Forelimb muscle (tissue), 1 donor: ENCODE data around the gene NSG1. TPM values are rescaled to one million over a fixed set of nuclear protein-coding genes. Genes with fewer than 3 reads are reported as not detected.
A peak's percentile ranks its signal among the peaks of the same experiment; 100 is the strongest.

Source experiments
- DNase-seq: peaks from one replicate; pipeline ENCODE4 v3.0.0-alpha.2; 2013; ENCODE audit warnings: low read depth
- polyA plus RNA-seq: library from polyadenylated mRNA; unstranded; fragments of 120-200 nt; gene quantifications from one replicate; pipeline ENCODE4 v1.2.1, GENCODE V29; 2013; ENCODE audit not compliant: insufficient read length

NSG1 gene
- polyA plus RNA-seq, 1 donor: 0.92 TPM

DNA sequence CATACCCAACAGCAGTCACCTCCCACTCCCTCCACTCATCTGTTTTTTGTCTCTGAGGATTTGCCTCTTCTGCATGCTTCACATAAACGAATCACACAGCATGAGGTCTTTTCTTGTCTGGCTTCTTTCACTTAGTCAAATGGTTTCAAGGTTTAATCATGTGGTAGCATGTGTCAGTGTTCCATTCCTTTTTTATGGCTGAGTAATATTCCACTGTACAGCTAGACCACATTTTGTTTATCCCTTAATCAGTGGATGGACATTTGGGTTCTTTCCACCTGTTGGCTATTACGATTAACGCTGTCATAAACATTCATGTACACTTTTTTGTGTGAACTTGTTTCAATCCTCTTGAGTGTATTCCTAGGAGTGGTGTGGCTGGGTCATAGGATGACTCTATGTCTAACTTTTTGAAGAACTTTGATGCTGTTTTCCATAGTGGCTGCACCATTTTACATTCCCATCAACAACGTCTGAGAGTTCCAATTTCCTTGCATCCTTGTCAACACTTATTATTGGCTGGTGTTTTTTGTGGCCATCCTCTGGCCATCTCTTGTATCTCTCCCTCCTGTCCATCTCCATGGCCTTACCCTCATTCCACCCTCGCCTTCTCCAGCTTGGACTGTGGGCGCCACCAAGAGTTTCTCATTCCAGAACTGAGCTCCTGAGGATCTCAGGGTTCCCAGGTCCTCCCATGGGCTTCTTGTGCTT, 12.4 kb upstream of the NSG1 start:
- DNase-seq: no peak

DNA sequence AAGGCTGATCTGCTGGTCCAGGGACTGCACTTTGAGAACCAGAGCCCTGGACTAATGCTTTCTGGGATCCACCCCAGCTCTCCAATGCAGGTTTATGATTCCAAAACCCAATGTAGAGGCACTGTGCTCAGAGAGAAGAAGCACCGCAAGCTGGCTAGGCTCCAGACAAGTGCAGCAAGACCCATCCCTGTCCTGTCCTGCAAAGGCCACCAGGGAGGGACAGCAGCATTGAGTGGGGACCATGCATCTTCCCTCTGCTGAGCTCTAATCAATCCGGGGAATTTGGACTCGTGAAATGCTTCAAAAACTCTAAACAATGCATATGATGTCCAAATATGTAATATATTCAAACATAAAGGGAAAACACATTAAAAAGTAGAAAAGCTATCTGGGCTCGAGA, 10.8 kb upstream of the NSG1 start:
- no peak for DNase-seq

DNA sequence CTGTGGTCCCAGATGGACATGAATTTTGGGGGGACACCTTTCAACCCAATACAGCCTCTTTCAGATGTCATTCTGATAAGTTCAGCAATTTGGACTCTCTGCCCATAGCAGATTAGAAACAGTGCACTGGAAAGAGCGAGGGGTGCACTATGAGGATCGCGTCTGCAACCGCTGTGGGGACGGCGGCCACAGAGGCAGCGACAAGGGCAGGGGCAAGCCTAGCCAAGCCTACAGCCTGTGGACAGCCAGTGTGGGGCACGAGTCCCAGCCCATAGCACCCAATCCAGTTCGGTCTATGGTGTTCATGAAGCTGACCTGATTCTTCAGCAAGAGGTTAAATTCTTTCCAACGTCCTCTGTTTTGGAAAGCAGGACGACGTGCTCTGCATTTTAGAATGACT, 9.7 kb upstream of the NSG1 start:
- DNase-seq: no peak

DNA sequence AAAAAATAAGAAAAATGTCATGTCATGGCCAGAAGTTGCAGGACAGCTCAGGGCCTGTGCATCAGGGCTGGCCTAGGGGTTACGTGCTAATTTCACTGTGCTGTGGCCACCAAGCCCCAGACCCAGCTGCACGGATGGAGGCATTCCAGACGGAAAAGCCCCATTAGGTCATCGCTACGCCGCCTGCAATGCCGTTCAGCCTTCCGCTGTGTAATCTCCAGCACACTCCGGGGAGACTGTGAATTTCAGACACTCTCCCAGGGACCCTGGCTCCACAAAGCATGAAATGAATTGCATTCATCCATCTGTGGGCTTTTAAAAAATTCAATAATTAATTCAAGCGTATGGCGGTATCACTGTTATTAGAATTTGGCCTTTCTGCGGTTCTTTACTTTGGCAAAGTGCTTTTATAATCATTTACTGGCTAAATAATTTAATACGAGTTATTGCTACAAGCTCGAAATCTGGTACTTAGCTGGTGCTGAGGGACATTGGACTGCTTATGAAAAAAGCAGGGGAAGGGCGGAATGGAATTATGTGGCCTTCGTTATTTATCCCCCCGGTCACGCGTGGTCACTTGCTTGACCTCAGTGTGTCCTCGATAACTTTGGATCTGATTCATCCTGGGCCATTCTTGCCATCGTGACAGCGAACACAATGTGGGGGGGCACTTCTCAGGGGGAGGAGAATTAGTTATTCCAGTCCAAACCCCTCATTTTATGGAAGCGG, 9.0 kb upstream of the NSG1 start:
- DNase-seq: peak; percentile 44

DNA sequence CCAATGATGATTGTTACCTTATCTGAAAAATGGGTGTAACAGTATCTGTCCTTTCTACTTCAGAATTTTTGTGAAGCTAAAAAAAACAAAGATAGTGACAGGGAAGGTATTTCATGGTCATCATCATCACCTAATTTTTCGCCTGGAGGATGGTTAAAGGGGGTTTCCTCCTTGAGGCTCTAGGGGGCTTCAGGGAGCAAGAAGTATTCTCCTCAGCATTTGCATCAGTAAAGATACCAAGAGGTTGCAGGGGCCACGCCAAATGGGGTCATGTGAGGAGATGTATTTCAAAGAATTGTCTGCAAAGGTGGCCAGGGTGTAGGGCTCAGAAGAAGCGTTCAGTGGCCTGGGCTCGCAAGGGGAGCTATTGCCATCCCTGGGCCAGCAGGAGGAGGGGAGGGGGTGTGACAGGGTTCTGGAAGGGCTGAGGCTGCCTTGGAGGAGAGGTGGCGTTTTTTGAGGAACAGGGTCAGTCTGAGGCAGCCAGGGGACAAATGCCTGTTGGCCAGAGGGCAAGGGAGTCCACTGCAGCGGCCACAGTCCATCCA, 7.3 kb upstream of the NSG1 start:
- DNase-seq: no peak

DNA sequence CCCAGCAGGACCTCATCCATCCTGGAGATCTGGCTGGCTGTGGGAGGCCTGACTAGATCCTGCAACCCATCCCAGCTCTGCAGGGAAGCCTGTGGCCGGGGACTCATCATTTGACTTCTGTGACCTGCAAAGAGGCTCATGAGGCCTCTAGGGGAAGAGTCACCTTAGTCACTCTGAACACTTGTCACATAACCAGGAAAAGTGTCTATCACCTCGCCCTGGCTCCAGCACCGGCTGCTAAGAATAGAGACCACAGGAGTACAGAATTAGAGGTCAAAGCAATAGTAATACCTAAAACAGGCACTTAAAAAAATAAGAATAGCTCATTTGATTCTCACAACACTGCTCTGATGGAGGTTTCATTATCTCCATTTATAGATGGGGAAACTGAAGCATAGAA, 3.8 kb upstream of the NSG1 start:
- DNase-seq: no peak

DNA sequence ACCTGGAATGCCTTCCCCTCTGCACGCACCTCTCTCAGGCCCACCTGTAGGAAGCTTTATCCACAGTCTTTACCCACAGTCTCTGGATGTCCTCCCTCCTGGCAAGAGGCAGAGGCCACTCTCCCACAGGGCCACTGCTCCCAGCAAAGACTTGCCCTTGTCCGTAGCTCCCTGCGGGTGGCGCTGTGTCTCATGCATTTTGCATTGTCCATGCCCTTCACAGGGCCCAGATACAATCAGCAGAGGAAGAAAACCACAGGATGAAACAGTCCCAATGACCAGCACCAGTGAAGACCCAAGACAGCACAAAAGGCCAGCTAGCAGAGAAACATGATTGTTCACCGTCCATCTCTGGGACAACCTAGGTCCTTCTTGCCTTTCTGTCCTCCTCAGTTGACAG, 2.1 kb upstream of the NSG1 start:
- no peak for DNase-seq

DNA sequence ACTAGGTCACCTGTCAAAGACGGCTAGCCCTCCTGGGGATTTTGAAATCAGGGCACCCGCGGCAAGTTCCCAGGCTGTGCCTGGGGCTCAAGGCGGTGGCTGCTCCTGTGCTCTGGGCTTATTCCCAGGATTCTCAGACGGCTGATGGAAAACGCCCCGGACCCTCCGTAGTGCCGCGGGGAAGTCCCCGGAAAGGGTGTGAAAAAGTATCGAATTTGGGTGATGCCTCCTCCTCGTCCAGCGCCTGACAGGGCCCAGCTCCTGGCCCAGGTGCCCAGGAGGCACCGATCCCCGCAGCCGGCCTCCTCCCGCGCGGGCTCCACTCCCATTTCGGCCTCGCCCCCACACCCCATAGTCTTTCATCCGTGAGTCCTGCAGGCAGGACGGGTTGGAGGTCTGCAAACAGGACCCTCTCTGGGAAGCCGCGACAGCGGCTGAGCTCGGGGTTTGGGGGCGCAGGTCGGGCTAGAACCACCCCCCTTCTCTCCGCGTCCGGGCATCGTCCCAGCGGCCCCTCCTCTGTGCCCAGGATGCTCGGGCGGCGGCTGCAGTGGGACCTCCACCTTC, 1.1 kb upstream of the NSG1 start:
- no peak for DNase-seq

DNA sequence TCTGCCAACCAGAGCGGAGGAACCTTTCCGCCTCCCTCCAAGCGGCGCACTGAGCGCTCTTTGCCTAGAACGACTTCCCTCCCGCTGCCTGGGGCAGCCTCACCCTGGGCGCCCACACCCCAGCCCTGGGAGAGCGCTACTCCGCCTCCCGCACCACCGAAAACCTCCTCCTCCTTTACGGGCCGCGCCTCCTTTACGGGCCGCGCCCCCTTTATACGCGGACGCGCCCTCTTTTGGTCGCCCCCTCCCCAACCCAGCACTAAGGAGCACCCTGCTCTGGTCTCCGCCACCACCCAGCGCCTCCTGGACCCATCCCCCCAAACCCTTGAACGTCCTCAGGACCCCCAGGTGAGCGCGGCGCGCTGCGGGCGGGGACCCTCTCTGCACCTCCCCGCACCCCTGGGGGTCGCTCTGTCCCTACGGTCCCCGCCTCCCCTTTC, 586 bp upstream of the NSG1 start:
- DNase-seq: no peak

DNA sequence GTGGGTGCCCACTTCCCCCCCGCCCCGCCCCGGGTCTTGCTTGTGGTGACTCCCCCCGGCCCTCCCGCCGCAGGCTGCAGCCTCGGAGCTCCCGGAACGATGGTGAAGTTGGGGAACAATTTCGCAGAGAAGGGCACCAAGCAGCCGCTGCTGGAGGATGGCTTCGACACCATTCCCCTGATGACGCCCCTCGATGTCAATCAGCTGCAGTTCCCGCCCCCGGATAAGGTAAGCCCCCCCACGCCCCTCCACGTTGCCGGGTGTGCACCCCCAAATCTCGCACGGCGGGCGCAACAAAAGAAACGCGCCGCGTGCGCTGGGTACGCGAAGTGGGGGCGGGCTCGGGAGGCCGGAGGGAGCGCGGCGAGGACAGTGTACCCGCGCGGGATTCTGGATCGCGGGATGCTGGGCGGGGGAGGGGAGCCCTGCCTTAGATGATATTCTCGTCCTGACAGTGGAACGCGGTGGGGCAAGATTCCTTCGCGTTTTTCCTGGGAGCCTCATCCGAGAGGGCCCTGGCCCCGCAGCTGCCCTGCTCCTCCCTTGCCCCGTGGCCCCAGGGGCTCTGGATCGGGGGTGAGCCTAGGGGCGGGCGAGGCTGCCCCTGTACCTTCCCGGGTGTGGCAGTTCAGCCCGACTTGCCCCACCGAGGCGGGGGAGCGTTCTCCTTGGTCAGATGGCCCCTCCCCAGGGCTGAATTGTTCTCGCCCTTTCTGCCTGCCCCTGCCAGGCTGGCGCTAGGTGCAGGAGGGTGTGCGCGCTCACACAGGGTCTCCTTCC, 819 bp downstream of the NSG1 start:
- DNase-seq: no peak

DNA sequence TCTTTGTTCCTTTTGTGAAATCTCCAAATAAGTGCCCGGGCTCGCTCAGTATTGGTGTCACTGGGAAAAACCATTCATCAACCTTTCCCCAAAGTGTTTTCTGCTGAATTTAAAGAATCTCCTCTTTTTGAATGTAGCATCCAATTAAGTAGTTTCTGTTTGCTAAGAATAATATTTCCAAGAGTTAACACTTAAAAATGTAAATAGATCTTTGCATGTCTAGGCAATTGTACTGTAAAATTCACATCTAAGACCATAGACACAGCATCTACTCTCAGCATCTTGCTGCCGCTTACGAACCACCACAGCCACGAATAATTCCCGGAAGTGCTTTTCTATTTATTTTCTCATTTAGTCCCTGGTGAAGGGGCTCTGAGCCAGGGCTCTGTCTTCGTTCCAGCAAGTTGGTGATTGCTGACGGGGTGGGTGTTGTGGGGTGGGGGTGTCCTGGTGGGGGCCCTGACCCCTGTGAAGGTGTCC, 1.4 kb downstream of the NSG1 start:
- no peak for DNase-seq

DNA sequence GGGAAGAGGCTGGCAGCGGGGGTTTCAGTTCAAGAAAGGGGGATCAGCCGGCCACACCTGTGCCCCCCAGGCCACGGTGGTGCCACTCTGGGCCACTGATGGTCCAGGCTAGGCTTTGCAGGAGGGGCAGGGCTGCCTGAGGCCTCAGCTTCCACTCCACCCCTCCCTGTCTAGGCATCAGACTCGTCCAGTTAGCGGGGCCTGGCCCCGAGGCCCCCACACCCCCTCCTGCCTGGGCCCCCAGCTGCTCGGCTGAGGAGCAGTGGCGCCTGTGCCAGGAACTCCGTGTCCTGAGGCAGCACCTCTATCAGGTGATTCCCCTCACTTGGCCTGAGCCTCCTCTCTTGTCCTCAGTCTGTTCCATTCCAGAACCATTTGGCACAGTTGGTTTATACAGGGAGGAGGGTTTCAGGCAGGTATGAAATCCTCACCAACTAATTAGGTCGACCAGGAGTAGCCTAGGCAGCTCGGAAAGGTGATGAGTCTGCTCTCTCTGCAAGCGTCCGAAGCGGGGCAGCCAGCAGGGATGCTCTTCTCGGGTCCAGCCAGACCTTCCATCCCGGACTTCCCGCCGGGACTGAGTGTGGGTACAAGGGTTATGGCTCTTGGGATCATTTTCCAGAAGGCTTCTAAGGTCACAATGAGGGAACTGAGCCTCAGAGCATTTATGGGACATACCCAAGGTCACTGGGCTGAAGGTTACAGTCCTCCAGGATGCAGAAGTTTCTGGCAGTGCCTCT, 2.1 kb downstream of the NSG1 start:
- no peak for DNase-seq

DNA sequence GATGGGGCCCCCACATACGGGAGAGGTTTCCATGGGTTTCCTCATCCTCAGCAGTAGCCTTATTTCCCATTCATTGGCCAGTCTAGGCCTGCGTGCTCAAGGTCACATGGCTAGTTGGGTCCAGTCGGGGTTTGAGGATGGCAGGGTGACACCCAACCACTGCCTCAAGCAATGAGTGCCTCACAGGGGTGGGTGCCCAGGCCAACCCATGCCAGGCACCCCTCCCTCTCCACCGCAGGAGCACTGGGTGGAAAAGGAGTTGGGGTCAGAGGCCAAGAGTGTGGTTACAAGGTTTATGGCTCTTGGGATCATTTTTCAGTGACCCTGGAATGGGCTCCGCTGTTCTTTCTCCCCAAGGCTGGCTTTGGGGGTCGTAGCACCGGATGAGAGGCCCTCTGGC, 3.1 kb downstream of the NSG1 start:
- DNase-seq: no peak

DNA sequence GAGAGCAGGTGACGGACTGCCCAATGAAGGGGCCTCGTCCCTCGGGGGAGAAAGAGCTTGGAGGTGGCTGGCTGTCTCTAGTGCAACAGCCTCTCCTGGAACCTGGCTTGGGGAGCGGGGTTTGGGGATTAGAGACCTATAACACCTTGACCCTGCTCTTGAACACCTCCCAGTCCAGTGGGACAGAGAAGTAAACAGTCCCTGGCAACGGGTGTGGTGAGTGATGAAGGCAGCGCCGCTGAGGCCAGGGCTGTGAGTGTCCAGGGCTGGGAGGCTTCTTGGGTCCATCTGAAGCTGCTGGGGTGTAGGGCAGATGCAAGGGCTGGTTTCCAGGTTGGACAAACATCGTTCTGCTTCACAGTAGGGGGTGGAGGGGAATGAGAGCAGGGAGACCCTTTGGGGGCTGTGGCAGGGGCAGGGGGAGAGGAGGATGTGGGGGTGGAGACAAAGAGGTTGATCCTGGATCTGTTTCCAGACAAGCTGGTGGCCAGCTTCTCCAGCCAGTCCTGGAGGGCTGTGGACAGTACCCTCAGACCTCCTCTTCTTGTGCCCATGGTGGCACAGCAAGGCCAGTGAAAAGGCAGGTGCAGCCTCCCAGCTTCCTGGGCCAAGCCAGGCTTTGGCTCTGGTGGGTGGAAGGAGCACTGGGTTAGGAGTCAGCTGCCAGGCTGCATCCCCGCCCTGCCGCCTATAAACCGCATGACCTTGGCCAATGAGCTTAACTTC, 3.8 kb downstream of the NSG1 start:
- DNase-seq: no peak

DNA sequence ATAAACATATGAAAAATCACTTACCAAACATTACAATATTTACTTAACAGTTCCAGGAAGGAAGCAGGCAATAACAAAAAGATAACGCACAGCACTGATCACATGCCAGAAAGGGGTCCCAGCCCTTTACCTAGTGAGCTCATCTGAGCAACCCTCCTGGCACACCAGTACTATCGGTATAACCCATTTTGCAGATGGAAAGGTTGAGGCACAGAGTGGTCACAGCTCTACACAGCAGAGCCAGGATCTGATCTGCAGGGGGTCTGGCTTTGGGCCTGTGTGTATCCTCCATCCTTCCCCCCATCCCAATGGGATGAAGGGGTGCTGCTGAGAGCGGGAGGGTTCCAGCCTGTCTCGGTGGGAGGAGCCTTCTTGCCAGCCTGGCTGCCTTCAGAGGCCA, 5.0 kb downstream of the NSG1 start:
- DNase-seq: no peak

DNA sequence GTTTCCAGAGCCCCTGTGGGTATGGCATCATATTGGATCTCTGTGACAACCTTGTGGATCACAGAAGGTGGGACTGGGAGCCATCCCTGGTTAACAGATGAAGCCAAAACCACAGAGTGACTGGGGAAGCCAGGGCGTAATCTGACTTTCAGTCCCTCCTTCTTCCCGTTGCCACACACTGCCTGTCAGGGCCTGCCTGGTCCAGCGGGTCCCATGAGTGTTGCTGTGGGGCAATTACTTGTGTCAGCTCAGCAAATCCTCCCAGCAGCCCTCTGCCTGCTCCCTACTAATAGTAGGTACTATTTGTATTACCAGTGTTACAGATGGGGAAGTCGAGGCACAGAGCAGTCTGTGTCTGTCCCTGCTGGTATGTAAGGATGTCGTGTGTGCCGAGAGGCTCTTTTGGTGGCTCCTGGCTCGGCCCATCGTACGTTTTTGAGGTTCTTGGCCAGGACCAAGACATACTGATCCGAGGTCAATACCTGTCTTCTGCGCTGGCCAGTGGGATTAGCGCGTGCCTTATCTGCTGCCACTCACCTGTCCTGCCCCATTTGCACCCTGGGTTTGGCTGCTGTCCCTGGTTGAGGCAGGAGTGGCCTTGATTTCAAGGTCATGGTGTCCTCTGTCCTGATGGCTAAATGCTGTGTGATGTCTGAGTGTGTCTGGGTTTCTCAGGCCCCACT, 5.7 kb downstream of the NSG1 start:
- DNase-seq: no peak

DNA sequence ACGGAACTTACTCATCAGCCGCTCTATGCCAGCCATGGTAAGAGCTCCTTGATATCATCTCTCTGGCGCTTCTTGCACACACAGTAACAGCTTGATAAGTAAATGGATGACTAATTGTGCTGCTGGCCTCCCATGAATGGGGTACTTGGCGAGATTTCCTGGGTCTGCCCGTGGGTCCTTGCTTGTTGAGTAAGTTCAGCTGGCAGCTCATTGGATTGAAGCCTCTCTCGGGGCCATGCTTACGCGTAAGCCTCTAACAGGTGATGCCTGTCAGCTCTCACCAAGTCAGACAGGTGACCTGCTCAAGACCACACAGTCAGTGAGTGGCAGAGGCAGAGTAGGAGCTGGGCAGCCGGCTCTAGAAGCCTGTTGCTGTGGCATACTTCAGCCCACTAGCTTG, 7.7 kb downstream of the NSG1 start:
- no peak for DNase-seq

DNA sequence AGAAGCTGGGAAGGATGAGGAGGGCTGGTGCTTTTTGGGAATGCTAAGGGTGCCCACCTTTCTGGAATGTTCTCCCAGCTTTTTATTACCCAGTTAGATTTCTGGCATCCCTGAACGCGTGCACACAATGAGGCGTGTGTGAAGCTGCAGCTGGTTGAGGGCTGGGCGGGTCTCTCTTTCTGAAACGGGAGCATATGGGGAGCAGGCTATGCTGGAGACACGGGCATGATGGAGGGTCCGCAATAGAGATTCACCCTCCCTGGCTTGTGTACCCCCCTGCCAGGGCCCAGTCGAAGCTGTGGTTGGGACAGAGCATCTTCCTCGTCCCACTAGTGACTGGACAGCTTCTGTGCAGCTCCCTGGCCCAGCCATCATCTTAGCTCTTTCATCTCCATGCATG, 8.5 kb downstream of the NSG1 start:
- no peak for DNase-seq

DNA sequence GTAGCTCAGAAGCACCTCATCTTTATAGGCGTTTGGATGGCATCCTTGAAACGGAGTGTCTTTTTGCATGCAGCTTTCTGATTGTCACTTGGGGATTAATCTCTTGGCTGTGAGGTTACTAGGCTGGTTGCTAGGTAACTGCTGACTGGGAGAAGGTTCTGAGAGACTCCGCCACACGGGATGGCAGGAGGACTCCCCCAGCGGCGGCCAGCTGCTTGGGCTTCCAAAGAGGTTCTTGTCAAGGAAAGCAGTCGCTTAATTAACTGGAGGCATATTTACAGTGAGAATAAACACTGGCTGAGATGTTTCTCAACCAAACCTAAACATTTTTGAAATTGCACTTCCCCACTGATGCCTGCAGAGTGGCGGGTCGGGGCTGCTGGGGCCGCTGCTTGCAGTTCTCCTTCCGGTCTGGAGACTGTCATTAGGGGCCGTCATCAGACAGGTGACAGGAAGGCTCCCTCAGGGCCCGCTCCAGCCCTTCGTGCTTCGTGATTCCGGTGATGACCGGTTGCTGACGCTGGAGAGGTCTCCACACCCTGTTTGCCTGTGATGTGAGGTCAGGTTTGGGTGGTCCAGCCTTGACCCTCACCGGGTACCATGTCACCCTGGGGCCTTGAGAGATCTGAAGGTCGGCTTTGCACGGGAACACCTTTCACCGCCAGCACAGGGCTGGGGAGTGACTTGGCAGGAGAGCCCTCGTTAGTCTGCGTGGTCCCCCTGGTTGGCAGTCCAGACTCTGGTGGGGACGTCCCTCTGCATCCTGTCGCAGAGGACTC, 9.1 kb downstream of the NSG1 start:
- no peak for DNase-seq
